GM21717 (cell line): ENCODE results near the gene FN3KRP.
"Not testable (repeated sequence)": the region's sequence is repeated elsewhere in the genome, so short reads cannot be mapped to it uniquely, and the experiment has no call there.

Experiments used
- ATAC-seq: cut with Tn5 transposase; IDR thresholded peaks from one replicate; pipeline ENCODE4 v1.9.1; 2021; ENCODE audit warnings: mild to moderate bottlenecking, moderate library complexity; ENCODE audit not compliant: unreplicated experiment

The FN3KRP gene

GRCh38 chr17:82740906-82741759 is 24.6 kb downstream of the FN3KRP start:
- no peak for ATAC-seq

GRCh38 chr17:82743344-82744219 is 27.1 kb downstream of the FN3KRP start:
- no peak for ATAC-seq

DNA sequence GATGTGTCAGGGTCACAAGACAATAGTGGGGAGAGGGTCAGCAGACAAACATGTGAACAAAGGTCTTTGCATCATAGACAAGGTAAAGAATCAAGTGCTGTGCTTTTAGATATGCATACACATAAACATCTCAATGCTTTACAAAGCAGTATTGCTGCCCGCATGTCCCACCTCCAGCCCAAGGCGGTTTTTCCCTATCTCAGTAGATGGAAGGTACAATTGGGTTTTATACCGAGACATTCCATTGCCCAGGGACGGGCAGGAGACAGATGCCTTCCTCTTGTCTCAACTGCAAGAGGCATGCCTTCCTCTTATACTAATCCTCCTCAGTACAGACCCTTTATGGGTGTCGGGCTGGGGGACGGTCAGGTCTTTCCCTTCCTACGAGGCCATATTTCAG is 28.2 kb downstream of the FN3KRP start:
- not testable (repeated sequence) for ATAC-seq

GRCh38 chr17:82745524-82745923 is 29.0 kb downstream of the FN3KRP start:
- no peak for ATAC-seq

DNA sequence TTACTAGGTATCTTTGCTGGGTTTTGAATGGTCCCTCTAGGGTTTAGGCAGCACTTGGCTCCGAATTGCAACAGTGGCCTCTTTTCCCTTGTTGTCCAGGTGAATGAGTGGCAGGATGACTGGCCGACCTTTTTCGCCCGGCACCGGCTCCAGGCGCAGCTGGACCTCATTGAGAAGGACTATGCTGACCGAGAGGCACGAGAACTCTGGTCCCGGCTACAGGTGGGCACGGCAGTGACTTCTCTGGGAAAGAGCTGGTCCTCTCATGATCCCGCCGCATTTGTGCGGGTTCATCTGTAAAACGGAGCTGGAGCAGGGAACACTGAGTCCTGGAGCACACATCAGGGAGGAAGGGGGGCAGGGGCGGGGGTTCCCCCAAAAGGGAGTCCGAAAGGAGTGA is 32.2 kb downstream of the FN3KRP start:
- no peak for ATAC-seq

GRCh38 chr17:82750241-82750908 is 33.9 kb downstream of the FN3KRP start:
- ATAC-seq, result no peak

GRCh38 chr17:82751171-82751570 is 34.7 kb downstream of the FN3KRP start:
- ATAC-seq, result no peak

GRCh38 chr17:82751571-82752370 is 35.3 kb downstream of the FN3KRP start, which contains the start of gene TBCD:
TSS of gene TBCD (plus strand) at chr17:82752065. CDS start at chr17:82752194, 129 bp downstream.
- ATAC-seq, result peak; percentile 66

DNA sequence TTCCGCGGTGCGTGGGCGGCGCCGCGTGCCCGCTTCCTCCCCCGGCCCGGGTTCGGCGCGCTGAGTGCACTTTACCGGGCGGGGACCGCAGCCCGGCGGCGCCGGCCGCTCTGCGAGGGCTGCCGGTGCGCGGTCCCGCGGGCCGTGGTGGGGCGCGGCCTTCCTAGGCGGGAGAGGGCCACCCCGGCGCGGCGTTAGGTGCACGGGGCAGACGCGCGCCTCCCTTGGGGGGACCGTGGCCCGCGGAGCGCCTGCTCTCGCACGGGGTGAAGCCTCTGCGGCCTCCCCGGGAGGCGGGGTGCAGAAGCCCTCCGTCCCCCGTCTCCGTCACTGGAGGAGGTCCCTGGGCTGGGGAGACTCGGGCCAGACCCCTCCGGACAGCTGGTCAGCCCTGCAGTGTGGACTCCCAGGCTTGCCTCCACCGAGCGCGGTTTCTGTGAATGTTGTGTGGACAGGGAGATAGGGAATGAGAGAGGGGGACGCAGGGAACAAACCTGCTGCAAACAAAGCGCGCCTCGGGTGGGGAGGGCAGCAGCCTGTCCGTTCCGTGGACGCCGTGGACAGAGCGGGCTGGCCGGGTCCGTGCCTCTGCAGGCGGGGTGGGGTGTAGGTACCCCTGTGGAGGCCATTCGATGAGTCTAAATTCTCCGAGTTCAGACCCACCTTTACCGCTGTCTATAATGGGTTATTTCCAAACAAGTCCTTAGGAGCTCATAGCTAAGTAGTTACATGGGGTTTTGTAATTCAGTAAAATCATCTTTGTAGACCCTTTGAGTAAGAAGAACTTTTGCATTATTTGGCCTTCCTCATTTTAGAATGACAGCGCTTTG is 36.1 kb downstream of the FN3KRP start:
- ATAC-seq, result peak; percentile 20

DNA sequence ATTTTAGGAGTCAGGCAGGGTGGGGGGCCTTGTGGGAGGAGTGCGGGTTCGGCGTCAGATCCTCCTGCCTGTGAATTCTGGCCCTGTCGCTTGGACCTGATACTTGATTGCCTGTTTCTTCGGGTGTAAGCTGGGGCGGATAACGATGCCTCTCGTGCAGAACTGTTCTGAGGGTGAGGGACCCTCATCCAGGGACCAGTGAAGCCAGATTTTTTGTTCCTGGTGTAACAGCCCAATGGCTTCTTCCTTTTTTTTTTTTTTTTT is 36.6 kb downstream of the FN3KRP start:
- no peak for ATAC-seq

GRCh38 chr17:82754297-82755208 is 38.0 kb downstream of the FN3KRP start:
- ATAC-seq, result no peak

DNA sequence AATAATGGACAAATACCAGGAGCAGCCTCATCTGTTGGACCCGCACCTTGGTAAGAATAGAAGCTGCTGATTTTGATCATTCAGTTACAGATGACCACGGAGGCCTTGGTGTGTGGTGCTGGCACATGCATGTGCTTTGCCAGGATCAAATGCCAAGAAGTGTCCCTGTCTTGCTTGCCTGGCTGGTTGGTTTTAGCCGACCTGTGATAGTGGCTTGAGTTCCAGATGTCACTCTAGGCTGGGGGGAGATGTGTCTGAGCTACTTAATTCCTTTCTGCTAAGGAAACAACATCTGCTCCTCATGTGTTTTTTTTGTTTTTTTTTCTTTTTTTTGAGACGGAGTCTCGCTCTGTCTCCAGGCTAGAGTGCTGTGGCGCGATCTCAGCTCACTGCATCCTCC is 39.7 kb downstream of the FN3KRP start:
- ATAC-seq, result no peak

- no peak for ATAC-seq
Observed at GRCh38 chr17:82765371-82765770, 48.9 kb downstream of the FN3KRP start.

DNA sequence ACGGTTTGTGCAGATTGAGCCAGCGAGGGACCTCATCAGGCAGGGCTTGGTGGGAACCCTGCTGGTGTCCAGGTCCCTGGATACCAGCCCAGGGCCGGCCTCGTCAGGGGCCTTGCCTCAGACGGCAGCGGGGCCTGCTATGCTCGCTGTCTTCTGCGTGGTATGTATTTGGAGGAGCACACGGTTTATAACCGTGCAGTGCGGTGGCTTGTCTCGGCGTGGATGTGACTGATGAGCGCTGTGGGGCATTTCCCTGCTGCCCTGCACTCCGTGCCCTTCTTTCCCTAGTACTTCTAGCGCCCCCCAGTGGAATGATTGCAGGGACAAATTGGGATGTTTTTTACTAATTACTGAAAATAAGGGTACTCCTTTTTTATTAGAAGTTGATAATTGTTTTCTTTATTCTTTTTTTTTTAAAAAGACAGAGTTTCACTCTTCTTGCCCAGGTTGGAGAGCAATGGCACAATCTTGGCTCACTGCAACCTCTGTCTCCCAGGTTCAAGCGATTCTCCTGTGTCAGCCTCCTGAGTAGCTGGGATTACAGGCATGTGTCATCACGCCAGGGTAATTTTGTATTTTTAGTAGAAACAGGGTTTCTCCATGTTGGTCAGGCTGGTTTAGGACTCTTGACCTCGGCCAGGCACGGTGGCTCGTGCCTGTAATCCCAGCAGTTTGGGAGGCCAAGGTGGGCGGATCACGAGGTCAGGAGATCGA is 50.7 kb downstream of the FN3KRP start:
- no peak for ATAC-seq

DNA sequence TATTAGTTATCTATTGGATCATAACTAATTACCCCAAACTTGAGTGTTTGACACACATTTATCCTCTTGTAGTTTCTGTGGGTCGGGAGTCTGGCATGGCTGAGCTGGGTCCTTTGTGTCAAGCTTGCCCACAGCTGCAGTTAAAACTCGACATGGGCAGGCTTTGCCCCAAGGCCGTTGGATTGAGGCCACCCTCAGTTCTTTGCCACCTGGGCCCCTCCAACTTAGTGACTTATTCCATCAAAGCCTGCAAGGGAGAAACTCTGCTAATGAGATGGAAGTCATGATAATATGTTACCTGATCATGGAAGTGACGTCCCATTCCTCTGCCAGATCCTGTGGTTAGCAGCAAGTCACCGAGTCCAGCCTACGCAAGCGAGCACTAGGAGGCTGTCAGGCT is 52.5 kb downstream of the FN3KRP start:
- no peak for ATAC-seq

- ATAC-seq, result no peak
Observed at GRCh38 chr17:82772026-82772425, 55.5 kb downstream of the FN3KRP start.

GRCh38 chr17:82774456-82774855 is 58.0 kb downstream of the FN3KRP start:
- not testable (repeated sequence) for ATAC-seq
